Neural cell (in vitro differentiated cells): ENCODE measurements around the gene SLIT3.

Experiments
- EZH2 ChIP-seq: fragments of 200-600, 300-800 bp; shearing (Covaris generic), sonication (generic); IDR thresholded peaks from 2 replicates; pipeline ENCODE4 v1.6.1; 2014; ENCODE audit warnings: antibody characterized with exemption, low read length, borderline replicate concordance, mild to moderate bottlenecking; ENCODE audit not compliant: insufficient read depth, poor library complexity, severe bottlenecking
- POLR2AphosphoS5 ChIP-seq: IDR thresholded peaks from 2 replicates; pipeline ENCODE4 v1.6.1; 2012
- TAF1 ChIP-seq: IDR thresholded peaks from 2 replicates; pipeline ENCODE4 v1.6.1; 2012; ENCODE audit warnings: low read depth
- TF ChIP-seq, protein P1 (sequence below): fragments of 450-650 bp; IDR thresholded peaks from 2 replicates; pipeline ENCODE4 v1.5.1; 2014; ENCODE audit warnings: antibody characterized with exemption, mild to moderate bottlenecking, moderate library complexity; ENCODE audit not compliant: poor library complexity, severe bottlenecking
- TF ChIP-seq, protein P2 (sequence below): IDR thresholded peaks from 2 replicates; pipeline ENCODE4 v1.6.1; 2012; ENCODE audit warnings: borderline replicate concordance

DNA sequence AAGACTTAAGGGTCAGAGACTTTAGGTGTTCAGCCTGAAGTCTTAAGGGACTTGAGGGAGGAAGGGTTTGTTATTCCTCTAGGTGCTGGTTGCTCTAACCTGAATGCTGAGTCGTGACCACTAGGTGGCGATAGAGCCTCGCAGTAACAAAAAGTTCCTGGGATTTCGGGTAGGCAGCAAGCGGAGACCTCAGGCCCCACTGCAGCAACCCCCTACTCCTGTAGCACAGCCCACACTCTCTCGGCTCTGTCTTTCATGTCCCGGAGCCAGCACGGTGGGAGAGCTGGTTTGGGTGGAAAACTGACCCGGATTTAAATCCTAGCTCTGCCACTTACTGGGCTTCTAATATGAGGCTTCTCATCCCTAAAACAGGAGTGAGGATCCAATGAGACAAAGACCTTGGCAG lies 621.4 kb downstream of the SLIT3 start:
- TF ChIP-seq, protein P1, sequence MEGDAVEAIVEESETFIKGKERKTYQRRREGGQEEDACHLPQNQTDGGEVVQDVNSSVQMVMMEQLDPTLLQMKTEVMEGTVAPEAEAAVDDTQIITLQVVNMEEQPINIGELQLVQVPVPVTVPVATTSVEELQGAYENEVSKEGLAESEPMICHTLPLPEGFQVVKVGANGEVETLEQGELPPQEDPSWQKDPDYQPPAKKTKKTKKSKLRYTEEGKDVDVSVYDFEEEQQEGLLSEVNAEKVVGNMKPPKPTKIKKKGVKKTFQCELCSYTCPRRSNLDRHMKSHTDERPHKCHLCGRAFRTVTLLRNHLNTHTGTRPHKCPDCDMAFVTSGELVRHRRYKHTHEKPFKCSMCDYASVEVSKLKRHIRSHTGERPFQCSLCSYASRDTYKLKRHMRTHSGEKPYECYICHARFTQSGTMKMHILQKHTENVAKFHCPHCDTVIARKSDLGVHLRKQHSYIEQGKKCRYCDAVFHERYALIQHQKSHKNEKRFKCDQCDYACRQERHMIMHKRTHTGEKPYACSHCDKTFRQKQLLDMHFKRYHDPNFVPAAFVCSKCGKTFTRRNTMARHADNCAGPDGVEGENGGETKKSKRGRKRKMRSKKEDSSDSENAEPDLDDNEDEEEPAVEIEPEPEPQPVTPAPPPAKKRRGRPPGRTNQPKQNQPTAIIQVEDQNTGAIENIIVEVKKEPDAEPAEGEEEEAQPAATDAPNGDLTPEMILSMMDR = peak; percentile 92
- no peak for TF ChIP-seq POLR2AphosphoS5
- no peak for TF ChIP-seq EZH2
- TF ChIP-seq, protein P2, sequence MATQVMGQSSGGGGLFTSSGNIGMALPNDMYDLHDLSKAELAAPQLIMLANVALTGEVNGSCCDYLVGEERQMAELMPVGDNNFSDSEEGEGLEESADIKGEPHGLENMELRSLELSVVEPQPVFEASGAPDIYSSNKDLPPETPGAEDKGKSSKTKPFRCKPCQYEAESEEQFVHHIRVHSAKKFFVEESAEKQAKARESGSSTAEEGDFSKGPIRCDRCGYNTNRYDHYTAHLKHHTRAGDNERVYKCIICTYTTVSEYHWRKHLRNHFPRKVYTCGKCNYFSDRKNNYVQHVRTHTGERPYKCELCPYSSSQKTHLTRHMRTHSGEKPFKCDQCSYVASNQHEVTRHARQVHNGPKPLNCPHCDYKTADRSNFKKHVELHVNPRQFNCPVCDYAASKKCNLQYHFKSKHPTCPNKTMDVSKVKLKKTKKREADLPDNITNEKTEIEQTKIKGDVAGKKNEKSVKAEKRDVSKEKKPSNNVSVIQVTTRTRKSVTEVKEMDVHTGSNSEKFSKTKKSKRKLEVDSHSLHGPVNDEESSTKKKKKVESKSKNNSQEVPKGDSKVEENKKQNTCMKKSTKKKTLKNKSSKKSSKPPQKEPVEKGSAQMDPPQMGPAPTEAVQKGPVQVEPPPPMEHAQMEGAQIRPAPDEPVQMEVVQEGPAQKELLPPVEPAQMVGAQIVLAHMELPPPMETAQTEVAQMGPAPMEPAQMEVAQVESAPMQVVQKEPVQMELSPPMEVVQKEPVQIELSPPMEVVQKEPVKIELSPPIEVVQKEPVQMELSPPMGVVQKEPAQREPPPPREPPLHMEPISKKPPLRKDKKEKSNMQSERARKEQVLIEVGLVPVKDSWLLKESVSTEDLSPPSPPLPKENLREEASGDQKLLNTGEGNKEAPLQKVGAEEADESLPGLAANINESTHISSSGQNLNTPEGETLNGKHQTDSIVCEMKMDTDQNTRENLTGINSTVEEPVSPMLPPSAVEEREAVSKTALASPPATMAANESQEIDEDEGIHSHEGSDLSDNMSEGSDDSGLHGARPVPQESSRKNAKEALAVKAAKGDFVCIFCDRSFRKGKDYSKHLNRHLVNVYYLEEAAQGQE = no peak
- no peak for TF ChIP-seq TAF1
